Neural progenitor cell (in vitro differentiated cells): ENCODE results near the gene IFFO2. TPM values are rescaled to one million over a fixed set of nuclear protein-coding genes. Genes with fewer than 3 reads are reported as not detected.

Experiments used
- DNase-seq: peaks from one replicate; pipeline ENCODE4 v3.0.0-alpha.2; 2016; ENCODE audit warnings: low spot score
- H2AFZ ChIP-seq: fragments of 200-600 bp; sonication (generic); replicated peaks from 2 replicates; pipeline ENCODE4 v1.6.1; 2016; ENCODE audit warnings: antibody characterized with exemption
- H3F3A ChIP-seq: fragments of 200-600 bp; sonication (generic); 2 replicates; pipeline ENCODE4 v1.6.1; 2016; ENCODE audit warnings: antibody characterized with exemption, low read depth
- H3K27ac ChIP-seq: fragments of 200-600 bp; sonication (generic); 2 replicates; pipeline ENCODE4 v1.5.1; 2016; ENCODE audit warnings: mild to moderate bottlenecking
- H3K27me3 ChIP-seq: fragments of 200-600 bp; sonication (generic); 2 replicates; pipeline ENCODE4 v1.6.1; 2016; ENCODE audit warnings: mild to moderate bottlenecking, moderate library complexity
- H3K36me3 ChIP-seq: fragments of 200-600 bp; sonication (generic); 2 replicates; pipeline ENCODE4 v1.5.1; 2016
- H3K4me1 ChIP-seq: fragments of 200-600 bp; sonication (generic); 2 replicates; pipeline ENCODE4 v1.6.1; 2016; ENCODE audit warnings: mixed run types
- H3K4me2 ChIP-seq: fragments of 200-600 bp; sonication (generic); 2 replicates; pipeline ENCODE4 v1.6.1; 2016
- H3K4me3 ChIP-seq: fragments of 200-600 bp; sonication (generic); 2 replicates; pipeline ENCODE4 v1.5.1; 2016
- H3K79me2 ChIP-seq: fragments of 200-600 bp; sonication (generic); 2 replicates; pipeline ENCODE4 v1.6.1; 2016; ENCODE audit warnings: low read depth
- H3K9ac ChIP-seq: fragments of 200-600 bp; sonication (generic); 2 replicates; pipeline ENCODE4 v1.6.1; 2016
- H3K9me3 ChIP-seq: fragments of 200-600 bp; sonication (generic); 2 replicates; pipeline ENCODE4 v1.5.1; 2016; ENCODE audit warnings: low read depth
- H4K20me1 ChIP-seq: fragments of 200-600 bp; sonication (generic); 2 replicates; pipeline ENCODE4 v1.6.1; 2016; ENCODE audit warnings: low read depth
- H3K27ac Mint-ChIP-seq: 3 replicates; pipeline ENCODE4 v1.8.0; 2021; ENCODE audit warnings: mixed read lengths
- H3K27me3 Mint-ChIP-seq: 2 replicates; pipeline ENCODE4 v1.8.0; 2022; ENCODE audit warnings: low read depth, mild to moderate bottlenecking, inconsistent platforms, moderate library complexity, mixed read lengths; ENCODE audit not compliant: insufficient read depth
- H3K36me3 Mint-ChIP-seq: 3 replicates; pipeline ENCODE4 v1.8.0; 2021; ENCODE audit warnings: mixed read lengths
- H3K4me1 Mint-ChIP-seq: 3 replicates; pipeline ENCODE4 v1.8.0; 2021; ENCODE audit warnings: mixed read lengths
- H3K4me3 Mint-ChIP-seq: 3 replicates; pipeline ENCODE4 v1.8.0; 2021; ENCODE audit warnings: mild to moderate bottlenecking, moderate library complexity, mixed read lengths
- H3K9me3 Mint-ChIP-seq: 3 replicates; pipeline ENCODE4 v1.8.0; 2020; ENCODE audit warnings: mixed read lengths
- CTCF ChIP-seq: fragments of 200-600 bp; sonication (generic); IDR thresholded peaks from 2 replicates; pipeline ENCODE4 v1.5.1; 2017; ENCODE audit warnings: antibody characterized with exemption, mild to moderate bottlenecking
- EZH2 ChIP-seq: fragments of 200-600 bp; sonication (generic); IDR thresholded peaks from 2 replicates; pipeline ENCODE4 v1.6.1; 2017; ENCODE audit warnings: antibody characterized with exemption, mild to moderate bottlenecking, moderate library complexity
- EZH2phosphoT487 ChIP-seq: fragments of 200-600 bp; sonication (generic); IDR thresholded peaks from 2 replicates; pipeline ENCODE4 v1.6.1; 2017; ENCODE audit warnings: antibody characterized with exemption
- total RNA-seq: library from RNA; depleted of rRNA; stranded (reverse); fragments of >200 nt; gene quantifications from 2 replicates; pipeline ENCODE4 v1.2.3, GENCODE V29; 2015; ENCODE audit warnings: low replicate concordance

Gene IFFO2
- total RNA-seq, 1 donor from 2014 or later: 0.65 TPM

GRCh38 chr1:18890706-18891425 lies 65.6 kb downstream of the IFFO2 start:
- Mint-ChIP-seq H3K4me1 (peaks cover 7% of the 10 kb centered on the region), H3K4me3 (no peak overlapping the region), H3K27me3 (peaks cover 6% of the 10 kb centered on the region), H3K36me3 (no peaks in the 10 kb centered on the region), H3K9me3 (no peaks in the 10 kb centered on the region), H3K27ac (peak overlapping the region; percentile 60)
- Histone ChIP-seq H3K36me3 (no peaks in the 10 kb centered on the region), H3K4me2 (no peak overlapping the region), H3K9me3 (no peaks in the 10 kb centered on the region), H4K20me1 (peaks cover 14% of the 10 kb centered on the region), H3K9ac (no peak overlapping the region), H3K27me3 (no peaks in the 10 kb centered on the region), H3K4me1 (no peaks in the 10 kb centered on the region), H3F3A (no peaks in the 10 kb centered on the region), H3K27ac (no peak overlapping the region), H3K79me2 (no peaks in the 10 kb centered on the region), H3K4me3 (no peak overlapping the region), H2AFZ (no peak overlapping the region)
- no peak for DNase-seq
- no peak for TF ChIP-seq EZH2phosphoT487
- no peak for TF ChIP-seq EZH2
- no peak for TF ChIP-seq CTCF

GRCh38 chr1:18886003-18886335 lies 70.5 kb downstream of the IFFO2 start:
- Histone ChIP-seq H2AFZ (no peak overlapping the region), H3F3A (no peaks in the 10 kb centered on the region), H3K4me2 (no peak overlapping the region), H3K36me3 (no peaks in the 10 kb centered on the region), H3K27ac (no peak overlapping the region), H3K4me1 (no peaks in the 10 kb centered on the region), H4K20me1 (no peaks in the 10 kb centered on the region), H3K27me3 (no peaks in the 10 kb centered on the region), H3K9me3 (no peaks in the 10 kb centered on the region), H3K9ac (no peak overlapping the region), H3K4me3 (no peak overlapping the region), H3K79me2 (no peaks in the 10 kb centered on the region)
- H3K27ac Mint-ChIP-seq: no peak overlapping the region
- H3K36me3 Mint-ChIP-seq: no peaks in the 10 kb centered on the region
- peaks cover 2% of the 10 kb centered on the region for H3K27me3 Mint-ChIP-seq
- H3K4me1 Mint-ChIP-seq: peaks cover 3% of the 10 kb centered on the region
- DNase-seq: no peak
- TF ChIP-seq EZH2 (no peak), CTCF (no peak), EZH2phosphoT487 (no peak)
- no peaks in the 10 kb centered on the region for H3K9me3 Mint-ChIP-seq
- no peak overlapping the region for H3K4me3 Mint-ChIP-seq

GRCh38 chr1:18885311-18886002 lies 71.0 kb downstream of the IFFO2 start:
- TF ChIP-seq EZH2 (no peak), EZH2phosphoT487 (no peak), CTCF (no peak)
- no peak overlapping the region for H3K27ac Mint-ChIP-seq

More at GRCh38 chr1:18885311-18886002, 71.0 kb downstream of the IFFO2 start:
- Histone ChIP-seq H3K27me3 (no peaks in the 10 kb centered on the region), H3K27ac (no peak overlapping the region), H3F3A (no peaks in the 10 kb centered on the region), H3K4me3 (no peak overlapping the region), H3K36me3 (no peaks in the 10 kb centered on the region), H3K9me3 (no peaks in the 10 kb centered on the region), H3K4me2 (no peak overlapping the region), H2AFZ (no peak overlapping the region), H3K9ac (no peak overlapping the region), H3K79me2 (no peaks in the 10 kb centered on the region), H4K20me1 (no peaks in the 10 kb centered on the region), H3K4me1 (no peaks in the 10 kb centered on the region)
- peaks cover 2% of the 10 kb centered on the region for H3K27me3 Mint-ChIP-seq
- no peaks in the 10 kb centered on the region for H3K9me3 Mint-ChIP-seq
- H3K4me3 Mint-ChIP-seq: no peak overlapping the region
- DNase-seq: no peak
- H3K4me1 Mint-ChIP-seq: no peaks in the 10 kb centered on the region
- no peaks in the 10 kb centered on the region for H3K36me3 Mint-ChIP-seq
